Smooth muscle cell (in vitro differentiated cells): ENCODE results near the gene LCN10. TPM values are rescaled to one million over a fixed set of nuclear protein-coding genes. Genes with fewer than 3 reads are reported as not detected.

Experiments
- DNase-seq: peaks from one replicate; lab custom pipeline; 2025; ENCODE audit not compliant: unreplicated experiment; lab: John Stamatoyannopoulos, UW
- H2AFZ ChIP-seq: fragments of 200-600 bp; sonication (generic); 2 replicates; pipeline ENCODE4 v1.6.0; 2016; ENCODE audit warnings: antibody characterized with exemption, low read depth, mild to moderate bottlenecking
- H3F3A ChIP-seq: fragments of 200-600 bp; sonication (generic); 2 replicates; pipeline ENCODE4 v1.6.0; 2017; ENCODE audit warnings: antibody characterized with exemption, low read depth
- H3K27ac ChIP-seq: fragments of 200-600 bp; sonication (generic); 2 replicates; pipeline ENCODE4 v1.5.1; 2016; ENCODE audit warnings: low read depth, mild to moderate bottlenecking
- H3K27me3 ChIP-seq: fragments of 200-600 bp; sonication (generic); 2 replicates; pipeline ENCODE4 v1.6.1; 2016; ENCODE audit warnings: low read depth, mild to moderate bottlenecking
- H3K36me3 ChIP-seq: fragments of 200-600 bp; sonication (generic); 2 replicates; pipeline ENCODE4 v1.5.1; 2016; ENCODE audit warnings: low read depth
- H3K4me1 ChIP-seq: fragments of 200-600 bp; sonication (generic); 2 replicates; pipeline ENCODE4 v1.5.1; 2016; ENCODE audit warnings: low read depth
- H3K4me2 ChIP-seq: fragments of 200-600 bp; sonication (generic); 2 replicates; pipeline ENCODE4 v1.6.0; 2016; ENCODE audit warnings: mild to moderate bottlenecking
- H3K4me3 ChIP-seq: fragments of 200-600 bp; sonication (generic); 2 replicates; pipeline ENCODE4 v1.5.1; 2016; ENCODE audit warnings: mild to moderate bottlenecking
- H3K79me2 ChIP-seq: fragments of 200-600 bp; sonication (generic); 2 replicates; pipeline ENCODE4 v1.6.0; 2016; ENCODE audit warnings: low read depth, mild to moderate bottlenecking
- H3K9ac ChIP-seq: fragments of 200-600 bp; sonication (generic); 2 replicates; pipeline ENCODE4 v1.6.0; 2016; ENCODE audit warnings: low read depth
- H3K9me3 ChIP-seq: fragments of 200-600 bp; sonication (generic); replicated peaks from 2 replicates; pipeline ENCODE4 v1.5.1; 2016; ENCODE audit warnings: low read depth
- H4K20me1 ChIP-seq: fragments of 200-600 bp; sonication (generic); 2 replicates; pipeline ENCODE4 v1.6.0; 2016; ENCODE audit warnings: low read depth
- CTCF ChIP-seq: fragments of 200-600 bp; sonication (generic); IDR thresholded peaks from 2 replicates; pipeline ENCODE4 v1.5.1; 2017; ENCODE audit warnings: borderline replicate concordance, mild to moderate bottlenecking, antibody characterized with exemption; ENCODE audit not compliant: insufficient read depth, poor library complexity, severe bottlenecking
- WGBS: methylation state at CpG from one replicate; pipeline ENCODE4 v1.1.7; 2016; ENCODE audit warnings: low lambda C conversion rate; 5-methylcytosine and 5-hydroxymethylcytosine counted together
- polyA plus RNA-seq: library from polyadenylated mRNA; unstranded; fragments of >200 nt; fragmentation: Nextera tagmentation; extraction: Ambion mirVana; gene quantifications from 2 replicates; pipeline ENCODE4 v1.2.1, GENCODE V29; 2016
- total RNA-seq: library from RNA; depleted of rRNA; stranded (reverse); fragments of >200 nt; gene quantifications from 2 replicates; pipeline ENCODE4 v1.2.3, GENCODE V29; 2014

Gene LCN10
- total and polyA plus RNA-seq, 2 experiments from 2014 or later, result not detected

GRCh38 chr9:136735812-136736480, 6.8 kb downstream of the LCN10 start:
- DNase-seq, result no peak
- Histone ChIP-seq H4K20me1 (peaks cover 8% of the 10 kb centered on the region), H3K27me3 (no peaks in the 10 kb centered on the region), H3K27ac (no peak overlapping the region), H3K9ac (no peak overlapping the region), H3K79me2 (no peaks in the 10 kb centered on the region), H2AFZ (no peak overlapping the region), H3K9me3 (no peaks in the 10 kb centered on the region), H3K4me2 (no peak overlapping the region), H3K4me1 (no peaks in the 10 kb centered on the region), H3K36me3 (no peaks in the 10 kb centered on the region), H3F3A (no peaks in the 10 kb centered on the region), H3K4me3 (no peak overlapping the region)
- no peak for TF ChIP-seq CTCF
- 96% methylated on average over 21 of the region's 21 CpGs for WGBS

GRCh38 chr9:136734837-136735496, 7.8 kb downstream of the LCN10 start:
- 80% methylated on average over 12 of the region's 12 CpGs for WGBS
- no peaks in the 10 kb centered on the region for H3F3A ChIP-seq

GRCh38 chr9:136733611-136734010, 9.1 kb downstream of the LCN10 start:
- Histone ChIP-seq H3K4me2 (no peak overlapping the region), H3K27me3 (no peaks in the 10 kb centered on the region), H3K9me3 (no peaks in the 10 kb centered on the region), H3K27ac (no peak overlapping the region), H3K36me3 (no peaks in the 10 kb centered on the region), H3K79me2 (peaks cover 16% of the 10 kb centered on the region), H3K4me3 (no peak overlapping the region), H3F3A (no peaks in the 10 kb centered on the region), H4K20me1 (peaks cover 13% of the 10 kb centered on the region), H2AFZ (no peak overlapping the region), H3K9ac (no peak overlapping the region), H3K4me1 (no peaks in the 10 kb centered on the region)
- DNase-seq, result no peak
- TF ChIP-seq CTCF, result no peak
- WGBS, result 90% methylated on average over 12 of the region's 12 CpGs

More at GRCh38 chr9:136734837-136735496, 7.8 kb downstream of the LCN10 start:
- H3K4me2 ChIP-seq, result no peak overlapping the region
- no peak overlapping the region for H3K4me3 ChIP-seq
- no peaks in the 10 kb centered on the region for H3K4me1 ChIP-seq
- no peaks in the 10 kb centered on the region for H3K36me3 ChIP-seq
- no peak overlapping the region for H3K27ac ChIP-seq
- H2AFZ ChIP-seq, result no peak overlapping the region
- H3K9me3 ChIP-seq, result no peaks in the 10 kb centered on the region
- H4K20me1 ChIP-seq, result peaks cover 8% of the 10 kb centered on the region
- no peak for TF ChIP-seq CTCF
- no peaks in the 10 kb centered on the region for H3K27me3 ChIP-seq
- no peak for DNase-seq
- peaks cover 7% of the 10 kb centered on the region for H3K79me2 ChIP-seq
- H3K9ac ChIP-seq, result no peak overlapping the region
